ENCODE data around the gene ZG16.

DNA sequence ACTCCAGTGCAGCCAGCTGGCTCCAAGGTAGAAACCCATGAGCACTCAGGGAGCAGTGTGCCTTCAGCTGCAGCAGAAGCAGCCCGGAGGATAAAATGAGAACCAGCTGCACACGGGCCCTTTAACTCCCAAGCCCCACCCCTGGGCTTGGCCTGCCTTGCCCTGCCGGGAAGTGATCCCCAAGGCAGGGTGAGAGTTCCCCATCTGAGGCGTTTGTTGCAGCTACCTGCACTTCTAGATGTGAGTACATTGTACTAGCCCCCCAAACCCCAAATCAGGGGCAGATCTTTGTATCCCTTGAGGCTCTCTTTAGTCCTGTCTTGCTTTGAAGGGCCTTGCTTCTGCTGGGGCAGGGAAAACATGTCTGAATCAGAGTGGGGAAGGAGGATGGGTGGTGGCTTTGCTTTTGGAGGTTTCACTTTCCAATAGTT, 42.2 kb downstream of the ZG16 start, which contains the start of gene MVP:
- TF ChIP-seq, protein P1, sequence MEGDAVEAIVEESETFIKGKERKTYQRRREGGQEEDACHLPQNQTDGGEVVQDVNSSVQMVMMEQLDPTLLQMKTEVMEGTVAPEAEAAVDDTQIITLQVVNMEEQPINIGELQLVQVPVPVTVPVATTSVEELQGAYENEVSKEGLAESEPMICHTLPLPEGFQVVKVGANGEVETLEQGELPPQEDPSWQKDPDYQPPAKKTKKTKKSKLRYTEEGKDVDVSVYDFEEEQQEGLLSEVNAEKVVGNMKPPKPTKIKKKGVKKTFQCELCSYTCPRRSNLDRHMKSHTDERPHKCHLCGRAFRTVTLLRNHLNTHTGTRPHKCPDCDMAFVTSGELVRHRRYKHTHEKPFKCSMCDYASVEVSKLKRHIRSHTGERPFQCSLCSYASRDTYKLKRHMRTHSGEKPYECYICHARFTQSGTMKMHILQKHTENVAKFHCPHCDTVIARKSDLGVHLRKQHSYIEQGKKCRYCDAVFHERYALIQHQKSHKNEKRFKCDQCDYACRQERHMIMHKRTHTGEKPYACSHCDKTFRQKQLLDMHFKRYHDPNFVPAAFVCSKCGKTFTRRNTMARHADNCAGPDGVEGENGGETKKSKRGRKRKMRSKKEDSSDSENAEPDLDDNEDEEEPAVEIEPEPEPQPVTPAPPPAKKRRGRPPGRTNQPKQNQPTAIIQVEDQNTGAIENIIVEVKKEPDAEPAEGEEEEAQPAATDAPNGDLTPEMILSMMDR (IDR thresholded peaks at IDR 0.05), result no peak
- peak in 1 of 2 donors; percentile 48 for TF ChIP-seq POLR2A (IDR thresholded peaks at IDR 0.05)
